GM18867 (cell line): ENCODE measurements around the gene KYNU.
A peak's percentile ranks its signal among the peaks of the same experiment; 100 is the strongest.
"Not testable (repeated sequence)": the region's sequence is repeated elsewhere in the genome, so short reads cannot be mapped to it uniquely, and the experiment has no call there.

Experiments used
- ATAC-seq: cut with Tn5 transposase; IDR thresholded peaks from one replicate; pipeline ENCODE4 v1.9.1; 2021; ENCODE audit warnings: mild to moderate bottlenecking, moderate library complexity; ENCODE audit not compliant: unreplicated experiment

The KYNU gene

GRCh38 chr2:143083636-143084035 lies 206.2 kb downstream of the KYNU start:
- peak; percentile 46 for ATAC-seq

GRCh38 chr2:143084462-143084861 lies 207.0 kb downstream of the KYNU start:
- ATAC-seq: no peak

DNA sequence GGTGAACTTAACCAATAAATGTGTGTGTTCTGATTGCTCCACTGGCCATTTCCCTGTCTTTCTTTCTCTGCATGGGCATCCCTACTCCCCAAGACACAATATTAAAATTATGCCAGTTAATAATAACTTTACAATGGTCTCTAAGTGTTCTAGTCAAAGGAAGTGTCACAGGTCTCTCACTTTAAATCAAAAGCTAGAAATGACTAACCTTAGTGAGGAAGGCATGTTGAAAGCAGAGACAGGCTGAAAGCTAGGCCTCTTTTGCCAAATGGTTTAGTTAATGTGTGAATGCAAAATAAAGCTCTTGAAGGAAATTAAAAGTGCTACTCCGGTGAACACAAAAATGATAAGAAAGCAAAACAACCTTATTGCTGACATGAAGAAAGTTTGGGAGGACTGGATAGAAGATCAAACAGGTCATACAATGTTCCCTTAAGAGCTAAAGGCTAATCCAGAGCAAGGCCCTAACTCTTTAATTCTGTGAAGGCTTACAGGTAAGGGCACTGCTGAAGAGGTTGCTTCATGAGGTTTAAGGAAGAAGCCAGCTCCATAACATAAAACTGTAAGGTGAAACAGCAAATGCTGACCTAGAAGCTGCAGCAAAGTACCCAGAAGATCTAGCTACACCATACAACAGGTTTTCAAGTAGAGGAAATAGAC lies 207.8 kb downstream of the KYNU start:
- ATAC-seq: peak; percentile 76

GRCh38 chr2:143087033-143087432 lies 209.6 kb downstream of the KYNU start:
- ATAC-seq: no peak

DNA sequence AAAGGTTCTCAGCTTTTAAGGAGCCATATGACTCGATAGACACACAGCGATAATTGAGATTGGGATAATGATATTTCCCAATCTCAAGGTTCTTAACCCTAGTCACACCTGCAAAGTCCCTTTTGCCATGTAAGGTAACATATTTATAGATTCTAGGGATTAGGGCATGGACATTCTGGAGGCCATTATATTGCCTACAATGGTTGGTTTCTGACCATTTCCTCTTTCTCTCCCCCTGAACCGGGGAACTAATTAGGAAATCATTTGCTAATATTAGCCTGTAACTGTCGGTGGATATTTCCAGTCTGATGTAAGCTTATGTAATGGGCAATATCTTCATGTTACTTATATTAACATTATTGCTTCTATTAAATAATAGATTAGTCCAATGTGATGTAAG lies 210.9 kb downstream of the KYNU start:
- ATAC-seq: no peak

GRCh38 chr2:143089520-143089919 lies 212.1 kb downstream of the KYNU start:
- ATAC-seq: not testable (repeated sequence)
